Gastrocnemius medialis (tissue), 4 donors: ENCODE data around the gene POLR3A. TPM values are rescaled to one million over a fixed set of nuclear protein-coding genes. Genes with fewer than 3 reads are reported as not detected.

ENCODE experiments used
- ATAC-seq, 2 donors: fragments of 150-250 bp; one replicate each; pipeline ENCODE4 v1.9.1; 2016
- DNase-seq, 2 donors: peaks; one replicate each; pipeline ENCODE4 v3.0.0-alpha.2; 2019
- H3K27ac ChIP-seq, 4 donors: fragments of 200-600 bp; sonication (generic); 1 replicate in 1 of 4; 2 replicates in 3 of 4; pipeline ENCODE4 v1.5.1; 2016 to 2018; ENCODE audit warnings: mild to moderate bottlenecking in 2 of 4, moderate library complexity in 1 of 4
- H3K27me3 ChIP-seq, 3 donors: fragments of 200-600 bp; sonication (generic) in 2 of 3; 1 replicate in 1 of 3; 2 replicates in 2 of 3; pipeline versions ENCODE4 v1.5.1 to v1.6.0; 2016 to 2019; ENCODE audit warnings: mild to moderate bottlenecking in 1 of 3, moderate library complexity in 1 of 3
- H3K36me3 ChIP-seq, 2 donors: fragments of 200-600 bp; sonication (generic) in 1 of 2; one replicate each; pipeline ENCODE4 v1.5.1; 2017 to 2018
- H3K4me1 ChIP-seq, 2 donors: fragments of 200-600 bp; sonication (generic) in 1 of 2; one replicate each; pipeline ENCODE4 v1.5.1; 2016 to 2017; ENCODE audit warnings: mild to moderate bottlenecking in 2 of 2
- H3K4me3 ChIP-seq, 4 donors: fragments of 200-600 bp; sonication (generic) in 3 of 4; 1 replicate in 1 of 4; 2 replicates in 3 of 4; pipeline ENCODE4 v1.5.1; 2016 to 2019; ENCODE audit warnings: mild to moderate bottlenecking in 2 of 4
- H3K9me3 ChIP-seq, 3 donors: fragments of 200-600 bp; sonication (generic) in 2 of 3; 1 replicate in 1 of 3; 2 replicates in 2 of 3; pipeline ENCODE4 v1.5.1; 2016 to 2019
- CTCF ChIP-seq, 5 experiments: fragments of 450-650 bp in 3 of 5; fragments of 200-600 bp in 2 of 5; sonication (generic) in 2 of 5; IDR thresholded peaks in 4 of 5; conservative IDR thresholded peaks in 1 of 5; 1 replicate in 4 of 5; 2 replicates in 1 of 5; pipeline ENCODE4 v1.5.1; 2016 to 2019; ENCODE audit warnings: antibody characterized with exemption in 5 of 5, mild to moderate bottlenecking in 3 of 5, moderate library complexity in 3 of 5
- POLR2A ChIP-seq, 2 donors: fragments of 450-650 bp; IDR thresholded peaks; one replicate each; pipeline ENCODE4 v1.6.1; 2017; ENCODE audit warnings: antibody characterized with exemption in 2 of 2, mild to moderate bottlenecking in 2 of 2, moderate library complexity in 2 of 2
- in situ Hi-C, 4 donors: fragments of 200-750 bp; cut with MboI; loops; one replicate each; pipeline versions ENCODE4 v1.15.0 to v1.8.0; 2017; ENCODE audit warnings: low sequenced_read_pairs in 4 of 4
- intact Hi-C: fragments of 100-400 bp; cut with DNase I; formaldehyde crosslinking; loops from one replicate; pipeline ENCODE4 v1.15.1; 2023; ENCODE audit warnings: low total_unique reads
- total RNA-seq, 4 donors: library from RNA; depleted of rRNA; stranded (reverse); fragments of >200 nt; gene quantifications; one replicate each; pipeline versions ENCODE4 v1.1.0 to v1.2.3, GENCODE V29; 2016

Gene POLR3A
- total RNA-seq, 4 donors from 2014 or later, result 11.0 to 17.4 (median 15.5) TPM

GRCh38 chr10:78062296-78062695 lies 33.0 kb upstream of the POLR3A start:
- ATAC-seq, result no peak
- H3K36me3 ChIP-seq, result no peaks in the 10 kb centered on the region
- TF ChIP-seq POLR2A (IDR thresholded peaks at IDR 0.05) (no peak), CTCF (IDR thresholded peaks at IDR 0.05 in 4 of 5, conservative IDR thresholded peaks at IDR 0.05 in 1 of 5) (no peak)
- no peaks in the 10 kb centered on the region for H3K27me3 ChIP-seq
- DNase-seq, result no peak
- H3K9me3 ChIP-seq, result no peaks in the 10 kb centered on the region
- intact Hi-C loops (no loop called here), in situ Hi-C loops (loop anchor here (25.0 kb wide), 4 partner anchors 250 to 600 kb away; no protein-coding TSS in a partner anchor)
- H3K4me3 ChIP-seq, result no peak overlapping the region
- H3K27ac ChIP-seq, result no peak overlapping the region
- no peaks in the 10 kb centered on the region for H3K4me1 ChIP-seq

- H3K4me3 ChIP-seq, result no peak overlapping the region
- intact Hi-C loops, result no loop called here
- in situ Hi-C loops, result loop anchor here (10.0 to 25.0 kb wide), 5 partner anchors 252 to 1135 kb away; no protein-coding TSS in a partner anchor
- H3K27ac ChIP-seq, result no peak overlapping the region
- no peaks in the 10 kb centered on the region for H3K36me3 ChIP-seq
- DNase-seq, result no peak
- no peak for TF ChIP-seq CTCF (IDR thresholded peaks at IDR 0.05 in 4 of 5, conservative IDR thresholded peaks at IDR 0.05 in 1 of 5)
- TF ChIP-seq POLR2A (IDR thresholded peaks at IDR 0.05), result no peak
- no peak for ATAC-seq
- no peaks in the 10 kb centered on the region for H3K27me3 ChIP-seq
- no peaks in the 10 kb centered on the region for H3K4me1 ChIP-seq
- no peaks in the 10 kb centered on the region for H3K9me3 ChIP-seq
Measured at GRCh38 chr10:78059906-78060702, 30.8 kb upstream of the POLR3A start.

GRCh38 chr10:78058562-78058961 lies 29.2 kb upstream of the POLR3A start:
- ATAC-seq, result no peak
- H3K36me3 ChIP-seq, result no peaks in the 10 kb centered on the region
- no peaks in the 10 kb centered on the region for H3K27me3 ChIP-seq
- no peak for DNase-seq
- in situ Hi-C loops (loop anchor here (10.0 to 25.0 kb wide), 5 partner anchors 254 to 1136 kb away; no protein-coding TSS in a partner anchor), intact Hi-C loops (no loop called here)
- H3K4me3 ChIP-seq, result no peak overlapping the region
- TF ChIP-seq POLR2A (IDR thresholded peaks at IDR 0.05) (no peak), CTCF (IDR thresholded peaks at IDR 0.05 in 4 of 5, conservative IDR thresholded peaks at IDR 0.05 in 1 of 5) (no peak)
- no peak overlapping the region for H3K27ac ChIP-seq
- no peaks in the 10 kb centered on the region for H3K9me3 ChIP-seq
- H3K4me1 ChIP-seq, result no peaks in the 10 kb centered on the region

- intact Hi-C loops, result no loop called here
- H3K27ac ChIP-seq, result no peak overlapping the region
- no peaks in the 10 kb centered on the region for H3K27me3 ChIP-seq
- H3K36me3 ChIP-seq, result no peaks in the 10 kb centered on the region
- in situ Hi-C loops, result loop anchor here (10.0 to 25.0 kb wide), 5 partner anchors 259 to 1141 kb away; no protein-coding TSS in a partner anchor
- ATAC-seq (no peak), DNase-seq (no peak)
- TF ChIP-seq POLR2A (IDR thresholded peaks at IDR 0.05), result no peak
- no peak for TF ChIP-seq CTCF (IDR thresholded peaks at IDR 0.05 in 4 of 5, conservative IDR thresholded peaks at IDR 0.05 in 1 of 5)
- H3K4me3 ChIP-seq, result no peak overlapping the region
- no peaks in the 10 kb centered on the region for H3K4me1 ChIP-seq
- no peaks in the 10 kb centered on the region for H3K9me3 ChIP-seq
Measured at GRCh38 chr10:78053211-78053868, 24.0 kb upstream of the POLR3A start.
